ENCODE measurements around the gene HNRNPA1L2.

The HNRNPA1L2 gene

GRCh38 chr13:52638666-52639328, 3.4 kb upstream of the HNRNPA1L2 start:
- ChIA-PET CTCF (interaction anchor here (0.6 kb wide), 1 partner anchor 538 kb away, joined by 3 read pairs; no protein-coding TSS in a partner anchor), POLR2A (interaction anchor here (2.8 kb wide), 1 partner anchor 14 kb away, joined by 14 read pairs; the partner anchor contains the start of gene SUGT1)
- Histone ChIP-seq H3K36me3 (ENCODE audit: control insufficient read depth in 2 of 2, insufficient read depth in 1 of 2, low read length in 2 of 2) (peaks cover 4 to 34% of the 10 kb centered on the region in 2 experiments; a peak in 2 of 3 replicates), H3K9me3 (ENCODE audit: control insufficient read depth, insufficient read depth, low read depth, low read length) (no peaks in the 10 kb centered on the region), H3K4me1 (ENCODE audit: control insufficient read depth, insufficient read depth, low read length) (no peaks in the 10 kb centered on the region), H3K27ac (ENCODE audit: extremely low read depth, low read depth, low read length) (no peak overlapping the region), H3K4me3 (ENCODE audit: low read depth, low read length) (no peak overlapping the region)
- no peak for TF ChIP-seq BCL11A (tag by site-specific recombination; IDR thresholded peaks at IDR 0.05; ENCODE audit: low read depth)
- TF ChIP-seq ZNF324 (tag by site-specific recombination; IDR thresholded peaks at IDR 0.05), result no peak
- TF ChIP-seq ZNF155 (tag by site-specific recombination; IDR thresholded peaks at IDR 0.05), result no peak
- TF ChIP-seq ZNF311 (tag by site-specific recombination; IDR thresholded peaks at IDR 0.05; ENCODE audit: borderline replicate concordance), result no peak
- no peak for TF ChIP-seq ZBTB20 (tag by site-specific recombination; IDR thresholded peaks at IDR 0.05)
- TF ChIP-seq ZBTB26 (tag by site-specific recombination; optimal IDR thresholded peaks at IDR 0.05), result no peak
- TF ChIP-seq, protein P1, sequence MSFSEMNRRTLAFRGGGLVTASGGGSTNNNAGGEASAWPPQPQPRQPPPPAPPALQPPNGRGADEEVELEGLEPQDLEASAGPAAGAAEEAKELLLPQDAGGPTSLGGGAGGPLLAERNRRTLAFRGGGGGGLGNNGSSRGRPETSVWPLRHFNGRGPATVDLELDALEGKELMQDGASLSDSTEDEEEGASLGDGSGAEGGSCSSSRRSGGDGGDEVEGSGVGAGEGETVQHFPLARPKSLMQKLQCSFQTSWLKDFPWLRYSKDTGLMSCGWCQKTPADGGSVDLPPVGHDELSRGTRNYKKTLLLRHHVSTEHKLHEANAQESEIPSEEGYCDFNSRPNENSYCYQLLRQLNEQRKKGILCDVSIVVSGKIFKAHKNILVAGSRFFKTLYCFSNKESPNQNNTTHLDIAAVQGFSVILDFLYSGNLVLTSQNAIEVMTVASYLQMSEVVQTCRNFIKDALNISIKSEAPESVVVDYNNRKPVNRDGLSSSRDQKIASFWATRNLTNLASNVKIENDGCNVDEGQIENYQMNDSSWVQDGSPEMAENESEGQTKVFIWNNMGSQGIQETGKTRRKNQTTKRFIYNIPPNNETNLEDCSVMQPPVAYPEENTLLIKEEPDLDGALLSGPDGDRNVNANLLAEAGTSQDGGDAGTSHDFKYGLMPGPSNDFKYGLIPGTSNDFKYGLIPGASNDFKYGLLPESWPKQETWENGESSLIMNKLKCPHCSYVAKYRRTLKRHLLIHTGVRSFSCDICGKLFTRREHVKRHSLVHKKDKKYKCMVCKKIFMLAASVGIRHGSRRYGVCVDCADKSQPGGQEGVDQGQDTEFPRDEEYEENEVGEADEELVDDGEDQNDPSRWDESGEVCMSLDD (tag by site-specific recombination; IDR thresholded peaks at IDR 0.05), result no peak
- TF ChIP-seq KLF10 (tag by site-specific recombination; IDR thresholded peaks at IDR 0.05), result no peak
- TF ChIP-seq, protein P2, sequence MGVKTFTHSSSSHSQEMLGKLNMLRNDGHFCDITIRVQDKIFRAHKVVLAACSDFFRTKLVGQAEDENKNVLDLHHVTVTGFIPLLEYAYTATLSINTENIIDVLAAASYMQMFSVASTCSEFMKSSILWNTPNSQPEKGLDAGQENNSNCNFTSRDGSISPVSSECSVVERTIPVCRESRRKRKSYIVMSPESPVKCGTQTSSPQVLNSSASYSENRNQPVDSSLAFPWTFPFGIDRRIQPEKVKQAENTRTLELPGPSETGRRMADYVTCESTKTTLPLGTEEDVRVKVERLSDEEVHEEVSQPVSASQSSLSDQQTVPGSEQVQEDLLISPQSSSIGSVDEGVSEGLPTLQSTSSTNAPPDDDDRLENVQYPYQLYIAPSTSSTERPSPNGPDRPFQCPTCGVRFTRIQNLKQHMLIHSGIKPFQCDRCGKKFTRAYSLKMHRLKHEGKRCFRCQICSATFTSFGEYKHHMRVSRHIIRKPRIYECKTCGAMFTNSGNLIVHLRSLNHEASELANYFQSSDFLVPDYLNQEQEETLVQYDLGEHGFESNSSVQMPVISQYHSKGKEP (tag by site-specific recombination; IDR thresholded peaks at IDR 0.05), result no peak
- TF ChIP-seq PRDM2 (tag by site-specific recombination; IDR thresholded peaks at IDR 0.05; ENCODE audit: borderline replicate concordance), result no peak
- no peak for TF ChIP-seq SCRT1 (tag by site-specific recombination; IDR thresholded peaks at IDR 0.05; ENCODE audit: borderline replicate concordance)
- TF ChIP-seq, protein P3, sequence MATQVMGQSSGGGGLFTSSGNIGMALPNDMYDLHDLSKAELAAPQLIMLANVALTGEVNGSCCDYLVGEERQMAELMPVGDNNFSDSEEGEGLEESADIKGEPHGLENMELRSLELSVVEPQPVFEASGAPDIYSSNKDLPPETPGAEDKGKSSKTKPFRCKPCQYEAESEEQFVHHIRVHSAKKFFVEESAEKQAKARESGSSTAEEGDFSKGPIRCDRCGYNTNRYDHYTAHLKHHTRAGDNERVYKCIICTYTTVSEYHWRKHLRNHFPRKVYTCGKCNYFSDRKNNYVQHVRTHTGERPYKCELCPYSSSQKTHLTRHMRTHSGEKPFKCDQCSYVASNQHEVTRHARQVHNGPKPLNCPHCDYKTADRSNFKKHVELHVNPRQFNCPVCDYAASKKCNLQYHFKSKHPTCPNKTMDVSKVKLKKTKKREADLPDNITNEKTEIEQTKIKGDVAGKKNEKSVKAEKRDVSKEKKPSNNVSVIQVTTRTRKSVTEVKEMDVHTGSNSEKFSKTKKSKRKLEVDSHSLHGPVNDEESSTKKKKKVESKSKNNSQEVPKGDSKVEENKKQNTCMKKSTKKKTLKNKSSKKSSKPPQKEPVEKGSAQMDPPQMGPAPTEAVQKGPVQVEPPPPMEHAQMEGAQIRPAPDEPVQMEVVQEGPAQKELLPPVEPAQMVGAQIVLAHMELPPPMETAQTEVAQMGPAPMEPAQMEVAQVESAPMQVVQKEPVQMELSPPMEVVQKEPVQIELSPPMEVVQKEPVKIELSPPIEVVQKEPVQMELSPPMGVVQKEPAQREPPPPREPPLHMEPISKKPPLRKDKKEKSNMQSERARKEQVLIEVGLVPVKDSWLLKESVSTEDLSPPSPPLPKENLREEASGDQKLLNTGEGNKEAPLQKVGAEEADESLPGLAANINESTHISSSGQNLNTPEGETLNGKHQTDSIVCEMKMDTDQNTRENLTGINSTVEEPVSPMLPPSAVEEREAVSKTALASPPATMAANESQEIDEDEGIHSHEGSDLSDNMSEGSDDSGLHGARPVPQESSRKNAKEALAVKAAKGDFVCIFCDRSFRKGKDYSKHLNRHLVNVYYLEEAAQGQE (tag by site-specific recombination; IDR thresholded peaks at IDR 0.05), result no peak
- TF ChIP-seq, protein P4, sequence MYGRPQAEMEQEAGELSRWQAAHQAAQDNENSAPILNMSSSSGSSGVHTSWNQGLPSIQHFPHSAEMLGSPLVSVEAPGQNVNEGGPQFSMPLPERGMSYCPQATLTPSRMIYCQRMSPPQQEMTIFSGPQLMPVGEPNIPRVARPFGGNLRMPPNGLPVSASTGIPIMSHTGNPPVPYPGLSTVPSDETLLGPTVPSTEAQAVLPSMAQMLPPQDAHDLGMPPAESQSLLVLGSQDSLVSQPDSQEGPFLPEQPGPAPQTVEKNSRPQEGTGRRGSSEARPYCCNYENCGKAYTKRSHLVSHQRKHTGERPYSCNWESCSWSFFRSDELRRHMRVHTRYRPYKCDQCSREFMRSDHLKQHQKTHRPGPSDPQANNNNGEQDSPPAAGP (tag by site-specific recombination; IDR thresholded peaks at IDR 0.05), result no peak
- TF ChIP-seq IKZF3 (tag by site-specific recombination; IDR thresholded peaks at IDR 0.05), result no peak
- TF ChIP-seq ZBTB49 (tag by site-specific recombination; IDR thresholded peaks at IDR 0.05; ENCODE audit: low read depth), result no peak
